A549 (cell line): ENCODE measurements around the gene MAPK8IP3.

Experiments used
- BHLHE40 ChIP-seq: IDR thresholded peaks from 2 replicates; pipeline ENCODE4 v1.6.1; 2012; ENCODE audit warnings: low read depth, low read length, inconsistent platforms
- CEBPB ChIP-seq, 2 experiments: fragments of >200 bp in 1 of 2; sonication (Bioruptor Twin) in 1 of 2; formaldehyde crosslinking in 1 of 2; IDR thresholded peaks; 2 replicates each; pipeline ENCODE4 v1.6.1; 2012 to 2016
- EP300 ChIP-seq, 2 experiments: fragments of >200 bp; sonication (Bioruptor Twin); formaldehyde crosslinking; IDR thresholded peaks; 2 replicates in 1 of 2; 3 replicates in 1 of 2; pipeline ENCODE4 v1.6.1; 2016 to 2017
- JUNB ChIP-seq: fragments of >200 bp; sonication (Bioruptor Twin); formaldehyde crosslinking; IDR thresholded peaks from 2 replicates; pipeline ENCODE4 v1.6.1; 2016
- POLR2A ChIP-seq: IDR thresholded peaks from 2 replicates; pipeline ENCODE4 v1.6.1; 2012; ENCODE audit warnings: mild to moderate bottlenecking, low read length
- RAD21 ChIP-seq, 2 experiments: fragments of >200 bp in 1 of 2; sonication (Bioruptor Twin) in 1 of 2; formaldehyde crosslinking in 1 of 2; IDR thresholded peaks in 1 of 2; conservative IDR thresholded peaks in 1 of 2; 2 replicates in 1 of 2; 3 replicates in 1 of 2; pipeline ENCODE4 v1.6.1; 2012 to 2018; ENCODE audit warnings: inconsistent platforms in 1 of 2
- ZC3H11A ChIP-seq: fragments of 450-650 bp; IDR thresholded peaks from 2 replicates; pipeline ENCODE4 v1.6.1; 2014; ENCODE audit warnings: antibody characterized with exemption, mild to moderate bottlenecking
- TF ChIP-seq, protein P1 (sequence below): fragments of >200 bp; sonication (Bioruptor Twin); formaldehyde crosslinking; IDR thresholded peaks from 3 replicates; pipeline ENCODE4 v1.5.1; 2016
- TF ChIP-seq, protein P2 (sequence below): fragments of 450-650 bp; IDR thresholded peaks from 2 replicates; pipeline ENCODE4 v1.6.1; 2014; ENCODE audit warnings: antibody characterized with exemption

DNA sequence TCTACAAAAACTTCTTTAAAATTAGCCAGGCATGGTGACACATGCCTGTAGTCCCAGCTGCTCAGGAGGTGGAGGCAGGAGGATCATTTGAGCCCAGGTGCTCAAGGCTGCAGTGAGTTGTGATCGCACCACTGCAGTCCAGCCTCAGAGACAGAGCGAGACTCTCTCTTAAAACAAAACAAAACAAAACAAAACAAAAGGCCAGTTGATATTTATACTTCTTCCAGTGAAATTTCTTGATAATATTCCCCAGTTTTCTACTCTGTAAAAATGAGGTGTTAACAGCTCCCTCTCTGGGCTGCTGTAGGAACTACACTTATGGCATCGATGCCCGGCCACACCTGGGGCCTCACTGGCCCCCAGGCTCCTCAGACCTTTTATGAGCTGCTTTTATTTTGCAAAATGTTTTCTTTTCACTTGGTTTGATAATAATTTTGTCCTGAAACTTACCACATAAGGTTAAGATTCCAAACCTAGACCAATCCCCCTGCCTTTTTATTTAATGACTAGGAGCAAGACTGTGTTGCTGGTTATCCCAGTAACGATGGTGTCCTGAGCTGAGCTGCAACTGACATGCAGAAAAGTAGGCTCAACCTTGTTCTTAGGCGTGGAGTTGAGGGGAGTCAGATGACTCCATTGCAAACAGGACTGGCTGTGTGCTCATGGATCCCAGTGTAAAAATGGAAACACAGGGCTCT lies 17.6 kb downstream of the MAPK8IP3 start:
- TF ChIP-seq RAD21 (conservative IDR thresholded peaks at IDR 0.05 in 1 of 2, IDR thresholded peaks at IDR 0.05 in 1 of 2) (peak; percentile 53 to 60; a peak in 4 of 5 replicates), JUNB (no peak), POLR2A (no peak), ZC3H11A (no peak), EP300 (IDR thresholded peaks at IDR 0.05) (no peak), CEBPB (IDR thresholded peaks at IDR 0.05) (no peak), BHLHE40 (no peak)
- TF ChIP-seq, protein P1, sequence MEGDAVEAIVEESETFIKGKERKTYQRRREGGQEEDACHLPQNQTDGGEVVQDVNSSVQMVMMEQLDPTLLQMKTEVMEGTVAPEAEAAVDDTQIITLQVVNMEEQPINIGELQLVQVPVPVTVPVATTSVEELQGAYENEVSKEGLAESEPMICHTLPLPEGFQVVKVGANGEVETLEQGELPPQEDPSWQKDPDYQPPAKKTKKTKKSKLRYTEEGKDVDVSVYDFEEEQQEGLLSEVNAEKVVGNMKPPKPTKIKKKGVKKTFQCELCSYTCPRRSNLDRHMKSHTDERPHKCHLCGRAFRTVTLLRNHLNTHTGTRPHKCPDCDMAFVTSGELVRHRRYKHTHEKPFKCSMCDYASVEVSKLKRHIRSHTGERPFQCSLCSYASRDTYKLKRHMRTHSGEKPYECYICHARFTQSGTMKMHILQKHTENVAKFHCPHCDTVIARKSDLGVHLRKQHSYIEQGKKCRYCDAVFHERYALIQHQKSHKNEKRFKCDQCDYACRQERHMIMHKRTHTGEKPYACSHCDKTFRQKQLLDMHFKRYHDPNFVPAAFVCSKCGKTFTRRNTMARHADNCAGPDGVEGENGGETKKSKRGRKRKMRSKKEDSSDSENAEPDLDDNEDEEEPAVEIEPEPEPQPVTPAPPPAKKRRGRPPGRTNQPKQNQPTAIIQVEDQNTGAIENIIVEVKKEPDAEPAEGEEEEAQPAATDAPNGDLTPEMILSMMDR = peak; percentile 77
- TF ChIP-seq, protein P2, sequence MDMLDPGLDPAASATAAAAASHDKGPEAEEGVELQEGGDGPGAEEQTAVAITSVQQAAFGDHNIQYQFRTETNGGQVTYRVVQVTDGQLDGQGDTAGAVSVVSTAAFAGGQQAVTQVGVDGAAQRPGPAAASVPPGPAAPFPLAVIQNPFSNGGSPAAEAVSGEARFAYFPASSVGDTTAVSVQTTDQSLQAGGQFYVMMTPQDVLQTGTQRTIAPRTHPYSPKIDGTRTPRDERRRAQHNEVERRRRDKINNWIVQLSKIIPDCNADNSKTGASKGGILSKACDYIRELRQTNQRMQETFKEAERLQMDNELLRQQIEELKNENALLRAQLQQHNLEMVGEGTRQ = no peak
